Smooth muscle cell (in vitro differentiated cells): ENCODE measurements around the gene CCDC63. TPM values are rescaled to one million over a fixed set of nuclear protein-coding genes. Genes with fewer than 3 reads are reported as not detected.

Experiments
- DNase-seq: peaks from one replicate; lab custom pipeline; 2025; ENCODE audit not compliant: unreplicated experiment; lab: John Stamatoyannopoulos, UW
- H2AFZ ChIP-seq: fragments of 200-600 bp; sonication (generic); 2 replicates; pipeline ENCODE4 v1.6.0; 2016; ENCODE audit warnings: antibody characterized with exemption, low read depth, mild to moderate bottlenecking
- H3F3A ChIP-seq: fragments of 200-600 bp; sonication (generic); 2 replicates; pipeline ENCODE4 v1.6.0; 2017; ENCODE audit warnings: antibody characterized with exemption, low read depth
- H3K27ac ChIP-seq: fragments of 200-600 bp; sonication (generic); 2 replicates; pipeline ENCODE4 v1.5.1; 2016; ENCODE audit warnings: low read depth, mild to moderate bottlenecking
- H3K27me3 ChIP-seq: fragments of 200-600 bp; sonication (generic); 2 replicates; pipeline ENCODE4 v1.6.1; 2016; ENCODE audit warnings: low read depth, mild to moderate bottlenecking
- H3K36me3 ChIP-seq: fragments of 200-600 bp; sonication (generic); 2 replicates; pipeline ENCODE4 v1.5.1; 2016; ENCODE audit warnings: low read depth
- H3K4me1 ChIP-seq: fragments of 200-600 bp; sonication (generic); 2 replicates; pipeline ENCODE4 v1.5.1; 2016; ENCODE audit warnings: low read depth
- H3K4me2 ChIP-seq: fragments of 200-600 bp; sonication (generic); 2 replicates; pipeline ENCODE4 v1.6.0; 2016; ENCODE audit warnings: mild to moderate bottlenecking
- H3K4me3 ChIP-seq: fragments of 200-600 bp; sonication (generic); 2 replicates; pipeline ENCODE4 v1.5.1; 2016; ENCODE audit warnings: mild to moderate bottlenecking
- H3K79me2 ChIP-seq: fragments of 200-600 bp; sonication (generic); 2 replicates; pipeline ENCODE4 v1.6.0; 2016; ENCODE audit warnings: low read depth, mild to moderate bottlenecking
- H3K9ac ChIP-seq: fragments of 200-600 bp; sonication (generic); 2 replicates; pipeline ENCODE4 v1.6.0; 2016; ENCODE audit warnings: low read depth
- H3K9me3 ChIP-seq: fragments of 200-600 bp; sonication (generic); replicated peaks from 2 replicates; pipeline ENCODE4 v1.5.1; 2016; ENCODE audit warnings: low read depth
- H4K20me1 ChIP-seq: fragments of 200-600 bp; sonication (generic); 2 replicates; pipeline ENCODE4 v1.6.0; 2016; ENCODE audit warnings: low read depth
- WGBS: methylation state at CpG from one replicate; pipeline ENCODE4 v1.1.7; 2016; ENCODE audit warnings: low lambda C conversion rate; 5-methylcytosine and 5-hydroxymethylcytosine counted together
- polyA plus RNA-seq: library from polyadenylated mRNA; unstranded; fragments of >200 nt; fragmentation: Nextera tagmentation; extraction: Ambion mirVana; gene quantifications from 2 replicates; pipeline ENCODE4 v1.2.1, GENCODE V29; 2016
- total RNA-seq: library from RNA; depleted of rRNA; stranded (reverse); fragments of >200 nt; gene quantifications from 2 replicates; pipeline ENCODE4 v1.2.3, GENCODE V29; 2014
- TF ChIP-seq, protein P1 (sequence below): fragments of 200-600 bp; sonication (generic); IDR thresholded peaks from 2 replicates; pipeline ENCODE4 v1.5.1; 2017; ENCODE audit warnings: borderline replicate concordance, mild to moderate bottlenecking, antibody characterized with exemption; ENCODE audit not compliant: insufficient read depth, poor library complexity, severe bottlenecking

CCDC63 gene
- total and polyA plus RNA-seq, 2 experiments from 2014 or later = not detected

DNA sequence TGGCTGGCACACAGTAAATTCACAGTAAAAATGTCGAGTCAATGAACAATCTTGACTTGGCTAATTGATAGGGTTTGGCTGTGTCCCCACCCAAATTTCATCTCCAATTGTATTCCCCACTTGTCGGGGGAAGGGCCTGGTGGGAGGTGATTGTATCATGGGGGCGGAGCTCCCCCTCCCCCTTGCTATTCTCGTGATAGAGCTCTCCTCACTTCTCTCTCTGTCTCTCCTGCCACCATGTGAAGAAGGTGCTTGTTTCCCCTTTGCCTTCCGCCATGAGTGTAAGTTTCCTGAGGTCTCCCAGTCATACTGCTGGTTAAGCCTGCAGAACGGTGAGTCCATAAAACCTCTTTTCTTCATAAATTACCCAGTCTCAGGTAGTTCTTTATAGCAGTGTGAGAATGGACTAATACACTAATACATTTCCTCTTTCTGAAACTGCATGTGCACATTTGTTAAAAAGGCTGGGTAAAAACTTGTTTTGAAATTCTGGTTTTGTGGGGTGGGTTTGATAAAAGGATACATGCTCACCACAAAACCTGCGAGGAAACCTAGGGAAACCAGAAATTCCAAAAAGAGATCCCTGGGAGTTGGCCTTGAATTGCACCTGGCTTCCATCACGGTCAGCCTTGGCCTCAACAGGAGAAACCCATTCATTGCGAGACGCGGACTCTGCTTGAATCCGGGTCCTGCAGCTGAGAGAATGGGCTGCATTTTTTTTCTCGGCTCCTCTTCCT lies 89.7 kb downstream of the CCDC63 start:
- H3K9me3 ChIP-seq = no peaks in the 10 kb centered on the region
- TF ChIP-seq, protein P1, sequence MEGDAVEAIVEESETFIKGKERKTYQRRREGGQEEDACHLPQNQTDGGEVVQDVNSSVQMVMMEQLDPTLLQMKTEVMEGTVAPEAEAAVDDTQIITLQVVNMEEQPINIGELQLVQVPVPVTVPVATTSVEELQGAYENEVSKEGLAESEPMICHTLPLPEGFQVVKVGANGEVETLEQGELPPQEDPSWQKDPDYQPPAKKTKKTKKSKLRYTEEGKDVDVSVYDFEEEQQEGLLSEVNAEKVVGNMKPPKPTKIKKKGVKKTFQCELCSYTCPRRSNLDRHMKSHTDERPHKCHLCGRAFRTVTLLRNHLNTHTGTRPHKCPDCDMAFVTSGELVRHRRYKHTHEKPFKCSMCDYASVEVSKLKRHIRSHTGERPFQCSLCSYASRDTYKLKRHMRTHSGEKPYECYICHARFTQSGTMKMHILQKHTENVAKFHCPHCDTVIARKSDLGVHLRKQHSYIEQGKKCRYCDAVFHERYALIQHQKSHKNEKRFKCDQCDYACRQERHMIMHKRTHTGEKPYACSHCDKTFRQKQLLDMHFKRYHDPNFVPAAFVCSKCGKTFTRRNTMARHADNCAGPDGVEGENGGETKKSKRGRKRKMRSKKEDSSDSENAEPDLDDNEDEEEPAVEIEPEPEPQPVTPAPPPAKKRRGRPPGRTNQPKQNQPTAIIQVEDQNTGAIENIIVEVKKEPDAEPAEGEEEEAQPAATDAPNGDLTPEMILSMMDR = no peak
- no peaks in the 10 kb centered on the region for H3K36me3 ChIP-seq
- H3K79me2 ChIP-seq = no peaks in the 10 kb centered on the region
- 24% methylated on average over 13 of the region's 13 CpGs for WGBS
- peaks cover 10% of the 10 kb centered on the region for H3K27me3 ChIP-seq
- H2AFZ ChIP-seq = no peak overlapping the region
- H3K4me3 ChIP-seq = no peak overlapping the region
- no peak overlapping the region for H3K27ac ChIP-seq
- no peaks in the 10 kb centered on the region for H4K20me1 ChIP-seq
- no peaks in the 10 kb centered on the region for H3K4me1 ChIP-seq
- no peak overlapping the region for H3K4me2 ChIP-seq
- no peak overlapping the region for H3K9ac ChIP-seq
- H3F3A ChIP-seq = no peaks in the 10 kb centered on the region
- no peak for DNase-seq

DNA sequence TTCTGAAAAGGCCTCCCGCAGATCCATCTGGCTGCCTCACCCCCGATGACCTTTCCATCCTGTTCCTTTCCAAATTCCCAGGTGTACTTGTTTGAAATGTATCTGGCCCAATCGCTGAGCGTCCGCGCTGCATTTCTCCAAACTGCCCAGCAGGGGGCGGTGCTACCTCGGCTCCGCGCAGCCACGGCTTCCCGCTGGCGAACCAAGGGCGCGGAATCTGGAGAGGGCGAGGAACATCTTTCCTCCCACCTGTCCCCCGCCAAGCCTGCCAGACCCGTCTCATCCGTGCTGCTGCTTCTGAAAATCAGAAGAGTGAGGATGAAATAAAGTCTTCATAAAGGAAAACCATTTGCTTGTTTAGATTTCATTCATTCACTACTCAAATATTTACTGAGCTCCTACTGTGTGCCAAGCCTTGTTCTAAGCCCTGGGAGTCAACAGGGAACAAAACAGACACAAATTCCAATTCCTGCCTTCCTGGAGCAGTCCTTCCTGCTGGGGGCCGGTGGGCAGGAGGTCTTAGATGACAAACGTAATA lies 90.4 kb downstream of the CCDC63 start:
- Histone ChIP-seq H3K27ac (no peak overlapping the region), H3K79me2 (no peaks in the 10 kb centered on the region), H2AFZ (no peak overlapping the region), H3F3A (no peaks in the 10 kb centered on the region), H3K4me2 (peak overlapping the region; percentile 12), H3K36me3 (no peaks in the 10 kb centered on the region), H3K4me1 (no peaks in the 10 kb centered on the region), H4K20me1 (no peaks in the 10 kb centered on the region), H3K9ac (no peak overlapping the region), H3K27me3 (peaks cover 10% of the 10 kb centered on the region), H3K4me3 (no peak overlapping the region), H3K9me3 (no peaks in the 10 kb centered on the region)
- TF ChIP-seq, protein P1 = peak; percentile 97
- WGBS = 4% methylated on average over 21 of the region's 21 CpGs
- DNase-seq = peak; percentile 7

DNA sequence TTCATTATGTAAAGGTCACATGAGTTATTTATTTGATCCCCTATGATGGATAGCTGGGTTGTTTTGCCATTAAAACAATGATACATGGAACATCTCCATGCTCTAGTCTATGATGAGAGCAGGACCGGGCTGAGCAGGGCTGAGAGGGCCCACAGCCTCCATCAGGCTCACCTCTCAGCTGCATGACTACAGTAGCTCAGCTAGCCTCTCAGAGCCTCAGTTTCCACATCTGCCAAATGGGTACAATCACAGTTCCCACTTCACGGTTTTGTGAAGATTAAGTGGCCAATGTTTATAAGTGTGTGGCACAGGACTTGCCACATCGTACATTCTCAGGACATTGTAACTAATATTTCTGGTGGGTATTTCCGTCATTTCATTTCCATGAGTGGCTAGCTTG lies 93.5 kb downstream of the CCDC63 start:
- Histone ChIP-seq H3K36me3 (no peaks in the 10 kb centered on the region), H3K9ac (no peak overlapping the region), H3K4me1 (no peaks in the 10 kb centered on the region), H2AFZ (no peak overlapping the region), H3K27ac (no peak overlapping the region), H3F3A (no peaks in the 10 kb centered on the region), H3K4me3 (no peak overlapping the region), H3K9me3 (no peaks in the 10 kb centered on the region), H3K79me2 (no peaks in the 10 kb centered on the region), H3K27me3 (peaks cover 10% of the 10 kb centered on the region), H4K20me1 (no peaks in the 10 kb centered on the region), H3K4me2 (no peak overlapping the region)
- TF ChIP-seq, protein P1 = no peak
- DNase-seq = no peak
- WGBS = 95% methylated on average over 4 of the region's 4 CpGs

DNA sequence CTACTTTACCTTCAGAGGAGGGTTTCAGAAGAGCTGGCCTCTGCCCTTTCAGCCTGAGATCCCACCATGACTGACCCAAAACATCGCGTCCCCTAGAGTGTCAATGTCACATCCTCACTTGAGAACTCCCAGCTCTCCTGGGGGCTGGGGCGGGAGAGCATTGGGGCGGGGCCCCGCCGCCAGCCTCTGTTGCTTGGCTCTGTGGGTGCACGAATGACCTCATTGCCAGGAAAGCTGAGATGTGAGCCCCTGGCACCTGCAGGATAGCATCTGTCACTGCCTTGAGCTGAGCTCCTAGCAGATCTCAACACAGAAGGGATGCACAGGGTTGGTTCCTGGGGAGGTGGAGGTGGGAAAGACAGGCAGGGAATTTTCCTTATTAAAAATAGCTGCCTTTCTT lies 94.1 kb downstream of the CCDC63 start:
- Histone ChIP-seq H3F3A (no peaks in the 10 kb centered on the region), H3K4me2 (no peak overlapping the region), H3K27ac (no peak overlapping the region), H2AFZ (no peak overlapping the region), H3K27me3 (peaks cover 8% of the 10 kb centered on the region), H3K9me3 (no peaks in the 10 kb centered on the region), H3K36me3 (no peaks in the 10 kb centered on the region), H3K79me2 (no peaks in the 10 kb centered on the region), H3K9ac (no peak overlapping the region), H3K4me1 (no peaks in the 10 kb centered on the region), H4K20me1 (no peaks in the 10 kb centered on the region), H3K4me3 (no peak overlapping the region)
- WGBS = 91% methylated on average over 7 of the region's 7 CpGs
- TF ChIP-seq, protein P1 = no peak
- DNase-seq = no peak
